HG03432 (cell line): ENCODE measurements around the gene LRRC63.
A peak's percentile ranks its signal among the peaks of the same experiment; 100 is the strongest.
"Not testable (repeated sequence)": the region's sequence is repeated elsewhere in the genome, so short reads cannot be mapped to it uniquely, and the experiment has no call there.

Source experiments
- ATAC-seq: cut with Tn5 transposase; IDR thresholded peaks from one replicate; pipeline ENCODE4 v1.9.1; 2021; ENCODE audit warnings: mild to moderate bottlenecking, moderate library complexity; ENCODE audit not compliant: unreplicated experiment

LRRC63 gene

GRCh38 chr13:46211483-46212351 is at the start of gene LRRC63:
TSS of gene LRRC63 (plus strand) at chr13:46211928. CDS start at chr13:46213035, 1,107 bp downstream.
- peak; percentile 98 for ATAC-seq

- ATAC-seq: not testable (repeated sequence)
Observed at GRCh38 chr13:46162741-46163140, 49.0 kb upstream of the LRRC63 start.

- no peak for ATAC-seq
Observed at GRCh38 chr13:46164661-46165060, 47.1 kb upstream of the LRRC63 start.

GRCh38 chr13:46165485-46166223 is 46.1 kb upstream of the LRRC63 start:
- peak; percentile 69 for ATAC-seq

- ATAC-seq: no peak
Observed at GRCh38 chr13:46166224-46166584, 45.5 kb upstream of the LRRC63 start.

- ATAC-seq: no peak
Observed at GRCh38 chr13:46166947-46167610, 44.6 kb upstream of the LRRC63 start.

GRCh38 chr13:46168341-46168740 is 43.4 kb upstream of the LRRC63 start:
- ATAC-seq: peak; percentile 29

- ATAC-seq: no peak
Observed at GRCh38 chr13:46168783-46169182, 42.9 kb upstream of the LRRC63 start.

GRCh38 chr13:46169758-46170157 is 42.0 kb upstream of the LRRC63 start:
- ATAC-seq: no peak

- no peak for ATAC-seq
Observed at GRCh38 chr13:46170268-46170667, 41.5 kb upstream of the LRRC63 start.

GRCh38 chr13:46170687-46171086 is 41.0 kb upstream of the LRRC63 start:
- ATAC-seq: no peak

GRCh38 chr13:46171217-46171616 is 40.5 kb upstream of the LRRC63 start:
- ATAC-seq: no peak

GRCh38 chr13:46171739-46172138 is 40.0 kb upstream of the LRRC63 start:
- ATAC-seq: no peak

- peak; percentile 21 for ATAC-seq
Observed at GRCh38 chr13:46172531-46172991, 39.2 kb upstream of the LRRC63 start.

- peak; percentile 40 for ATAC-seq
Observed at GRCh38 chr13:46173656-46174055, 38.1 kb upstream of the LRRC63 start.

- ATAC-seq: peak; percentile 37
Observed at GRCh38 chr13:46176756-46177155, 35.0 kb upstream of the LRRC63 start.

- no peak for ATAC-seq
Observed at GRCh38 chr13:46178143-46178542, 33.6 kb upstream of the LRRC63 start.

- no peak for ATAC-seq
Observed at GRCh38 chr13:46178821-46179220, 32.9 kb upstream of the LRRC63 start.

GRCh38 chr13:46179491-46179908 is 32.2 kb upstream of the LRRC63 start:
- ATAC-seq: no peak

GRCh38 chr13:46179969-46180763 is 31.6 kb upstream of the LRRC63 start:
- ATAC-seq: no peak
